GF-D8 (cell line): ENCODE data around the gene PBX1.
A peak's percentile ranks its signal among the peaks of the same experiment; 100 is the strongest.

Experiments used
- DNase-seq: peaks from one replicate; lab custom pipeline; 2025; lab: John Stamatoyannopoulos, UW

Gene PBX1

DNA sequence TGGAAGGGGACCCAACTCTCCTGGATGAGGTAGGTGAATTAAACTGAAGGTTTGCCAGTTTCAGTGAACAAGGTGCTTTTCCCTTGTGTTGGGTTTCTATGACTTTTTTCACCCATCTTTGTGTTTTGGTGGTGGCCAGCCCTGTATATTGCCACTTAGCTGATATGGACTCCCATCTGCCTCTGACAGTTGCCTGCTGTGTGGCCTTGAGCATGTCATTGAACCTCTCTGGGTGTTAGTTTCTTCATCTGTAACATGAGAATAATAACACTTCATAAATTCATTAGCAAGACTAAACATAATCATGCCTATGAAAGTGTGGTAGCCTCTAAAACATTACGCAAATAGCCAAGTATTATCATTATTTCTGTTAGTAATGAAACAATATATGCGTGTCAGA lies 141.7 kb downstream of the PBX1 start:
- no peak for DNase-seq

DNA sequence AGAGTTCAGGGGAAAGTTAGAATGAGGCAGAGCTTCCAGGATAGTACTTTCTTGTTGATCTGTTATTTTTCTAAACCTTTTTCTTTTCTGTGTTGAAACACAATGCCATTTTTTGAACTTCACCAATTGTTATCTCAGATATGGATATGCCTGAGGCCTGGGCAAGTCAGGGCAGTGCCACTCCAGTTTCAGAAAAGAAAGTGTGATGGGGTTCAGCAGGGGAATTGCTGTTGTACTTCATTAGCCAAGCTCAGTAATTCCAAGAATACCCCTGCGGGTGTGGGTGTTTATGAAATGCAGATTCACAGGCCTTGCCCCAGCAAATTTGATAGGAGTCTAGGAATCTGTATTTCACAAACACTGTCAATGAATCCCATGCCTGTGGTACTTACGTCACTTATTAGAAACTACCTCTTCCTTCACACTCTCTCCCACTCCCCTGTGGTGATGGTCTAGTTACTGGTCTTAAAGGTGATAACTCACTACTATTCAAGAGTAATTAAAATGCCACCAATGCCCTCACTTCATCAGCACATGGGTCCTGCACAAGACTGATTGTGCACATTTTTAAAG lies 142.3 kb downstream of the PBX1 start:
- DNase-seq = no peak

DNA sequence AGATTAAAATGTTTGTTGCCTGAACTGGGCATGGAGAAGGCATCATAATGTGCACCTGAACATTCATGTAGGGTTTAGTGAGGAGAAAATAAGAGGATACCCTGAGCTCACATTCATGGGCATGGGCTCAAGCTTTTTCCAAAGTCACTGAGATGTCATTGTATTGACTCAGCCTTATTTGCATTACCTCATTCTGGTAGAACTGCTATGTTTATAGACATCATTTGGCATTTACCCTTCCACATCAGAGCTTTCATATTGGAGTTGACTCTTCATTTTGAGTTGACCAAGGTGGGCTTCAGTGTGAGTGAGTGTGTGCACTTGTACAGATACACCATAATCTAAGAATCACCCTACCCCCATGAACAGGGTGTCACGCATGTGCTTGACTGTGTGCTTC lies 143.2 kb downstream of the PBX1 start:
- DNase-seq = no peak

DNA sequence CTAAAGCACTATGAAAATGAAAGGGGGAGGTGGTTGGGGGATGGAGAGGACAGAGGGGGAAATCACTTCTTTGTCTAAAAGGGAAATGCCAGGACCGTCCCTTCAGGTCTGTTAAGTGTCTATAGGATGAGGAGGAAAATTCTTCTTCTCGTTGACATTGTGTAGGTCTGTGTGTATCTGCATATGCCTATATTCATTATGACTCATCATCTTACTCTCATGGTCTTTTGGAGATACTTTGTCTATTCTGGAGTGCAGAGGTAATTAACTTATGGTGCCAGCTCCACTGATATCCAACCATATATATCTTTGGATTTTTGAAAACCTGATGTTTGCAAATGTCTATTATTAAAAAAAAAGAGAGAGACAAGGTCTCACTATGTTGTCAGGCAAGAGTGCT lies 143.7 kb downstream of the PBX1 start:
- DNase-seq = no peak

DNA sequence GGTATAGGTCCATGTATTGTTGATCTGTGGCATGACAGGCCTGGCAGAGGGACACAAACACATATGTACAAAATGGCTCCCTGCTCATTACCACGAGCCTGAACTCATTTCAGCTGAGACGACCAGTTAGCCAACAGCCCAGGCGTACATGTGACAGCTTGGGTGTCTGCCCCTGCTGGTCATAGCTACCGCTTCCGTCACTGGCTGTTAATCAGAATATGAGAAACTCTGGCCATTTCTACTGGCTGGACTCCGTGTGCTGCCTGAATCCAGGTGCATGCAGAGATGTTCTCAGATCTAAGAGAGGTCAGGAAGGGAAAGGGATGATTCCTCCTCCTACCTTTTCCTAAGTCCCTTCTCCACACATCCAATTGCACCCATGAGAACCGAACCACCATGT lies 144.5 kb downstream of the PBX1 start:
- DNase-seq = no peak

DNA sequence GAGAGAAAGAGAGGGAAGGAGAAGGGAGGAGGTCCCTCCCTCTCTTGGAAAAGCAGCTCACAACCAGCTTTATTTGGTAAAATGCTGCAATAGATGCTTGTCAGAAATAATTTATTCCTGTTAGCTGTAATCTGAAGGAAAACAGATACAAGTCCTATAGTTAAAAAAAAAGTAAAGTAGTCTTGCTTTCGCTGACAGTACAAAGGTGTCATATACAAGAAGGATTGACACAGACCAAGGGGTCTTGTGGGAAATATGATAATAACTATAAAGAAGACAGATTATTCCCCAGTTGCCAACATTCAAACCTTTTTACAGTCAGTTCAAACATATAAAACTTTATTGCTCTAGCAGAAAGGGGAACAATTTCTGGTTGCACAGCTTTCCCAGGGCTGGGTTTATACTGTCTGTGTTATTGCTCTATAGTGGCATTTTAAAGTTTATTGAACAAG lies 145.0 kb downstream of the PBX1 start:
- no peak for DNase-seq

DNA sequence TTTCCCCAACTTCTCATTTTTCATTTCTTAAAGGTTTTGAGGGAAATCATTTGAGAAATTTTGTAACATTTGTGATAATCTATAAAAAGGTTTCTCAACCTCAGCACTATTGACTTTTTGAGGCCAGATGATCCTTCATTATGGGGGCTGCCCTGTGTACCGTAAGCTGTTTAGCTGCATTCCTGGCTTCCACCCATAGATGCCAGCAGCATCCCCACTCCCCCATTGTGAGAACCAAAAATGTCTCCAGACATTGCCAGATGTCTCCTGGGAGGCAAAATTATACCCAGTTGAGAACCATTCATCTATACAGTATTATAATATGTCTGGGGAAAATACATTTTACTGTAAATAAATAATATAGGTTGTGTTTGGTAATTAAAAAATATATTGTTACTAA lies 146.0 kb downstream of the PBX1 start:
- DNase-seq = no peak

DNA sequence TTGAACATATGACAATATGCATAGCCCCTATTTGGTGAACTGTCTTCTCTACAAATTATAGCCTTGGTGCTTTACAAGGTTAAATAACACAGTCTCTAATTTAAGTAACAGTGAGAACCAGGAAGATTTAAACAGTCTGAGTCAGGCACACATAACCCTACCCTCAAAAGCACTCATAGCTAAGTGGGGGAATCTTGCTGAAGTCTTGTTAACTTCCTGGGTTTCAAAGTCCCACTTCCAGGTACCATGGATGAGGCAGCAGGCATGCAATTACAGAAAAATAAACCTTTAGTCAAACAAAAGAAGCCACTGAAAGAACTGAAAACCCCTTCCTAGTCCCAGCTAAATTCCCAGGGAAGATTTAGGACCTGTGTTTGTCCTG lies 147.6 kb downstream of the PBX1 start:
- no peak for DNase-seq

DNA sequence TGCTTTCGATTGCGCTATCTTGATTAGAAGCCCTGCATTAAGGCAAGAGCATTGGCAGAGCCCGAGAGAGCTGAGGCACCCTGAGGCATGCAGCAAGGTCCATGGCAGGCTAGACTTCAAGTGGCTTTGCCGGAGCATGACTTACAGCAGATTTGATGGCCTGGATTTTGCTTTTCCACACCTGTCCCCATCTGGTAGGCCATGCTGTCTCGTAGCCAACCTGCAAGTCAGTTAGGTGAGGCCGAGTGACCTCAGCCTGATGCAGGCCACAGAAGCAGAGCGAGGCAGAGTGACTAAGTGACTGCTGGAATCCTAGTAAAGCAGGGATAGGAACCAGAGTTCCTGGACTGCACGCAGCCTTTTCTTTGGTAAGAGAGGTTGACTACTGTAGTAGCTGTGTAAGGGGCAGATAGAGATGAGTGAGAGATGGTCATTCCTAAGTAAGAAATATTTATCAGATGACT lies 148.9 kb downstream of the PBX1 start:
- no peak for DNase-seq

DNA sequence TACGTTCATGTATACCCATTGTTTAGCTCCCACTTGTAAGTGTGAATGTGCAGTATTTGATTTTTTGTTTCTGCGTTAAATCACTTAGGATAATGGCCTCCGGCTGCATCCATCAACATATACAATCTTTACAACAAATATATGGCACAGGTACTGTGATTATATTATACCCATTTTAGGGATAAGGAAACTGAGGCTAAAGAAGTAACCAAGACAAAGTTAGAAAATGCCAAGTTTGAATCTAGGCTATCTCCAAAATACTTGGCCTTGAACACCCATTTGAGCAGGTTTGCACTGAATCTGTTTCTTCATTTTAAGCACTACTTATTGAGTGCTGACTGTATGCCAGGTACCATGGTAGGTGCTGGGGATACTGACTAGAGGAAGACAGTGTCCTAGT lies 149.6 kb downstream of the PBX1 start:
- DNase-seq = no peak

DNA sequence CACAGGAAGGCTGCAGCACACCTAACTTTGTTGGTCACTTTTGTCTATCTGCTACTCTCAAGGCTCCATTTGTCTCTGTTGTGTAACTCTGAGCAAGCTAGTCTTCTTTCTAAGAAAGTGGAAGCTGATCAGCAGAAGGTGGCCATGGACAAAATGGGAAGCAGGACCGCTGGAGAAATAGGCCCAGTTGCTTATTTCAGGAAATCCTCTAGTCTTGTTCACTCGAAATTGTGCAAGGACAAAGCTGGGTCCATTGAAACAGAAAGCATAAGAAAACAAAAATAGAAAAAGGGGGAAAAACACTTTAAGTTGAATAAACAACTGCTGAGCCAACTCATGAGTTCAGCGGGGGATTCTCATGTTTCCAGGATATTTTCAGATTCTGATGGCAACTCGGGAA lies 150.1 kb downstream of the PBX1 start:
- no peak for DNase-seq

DNA sequence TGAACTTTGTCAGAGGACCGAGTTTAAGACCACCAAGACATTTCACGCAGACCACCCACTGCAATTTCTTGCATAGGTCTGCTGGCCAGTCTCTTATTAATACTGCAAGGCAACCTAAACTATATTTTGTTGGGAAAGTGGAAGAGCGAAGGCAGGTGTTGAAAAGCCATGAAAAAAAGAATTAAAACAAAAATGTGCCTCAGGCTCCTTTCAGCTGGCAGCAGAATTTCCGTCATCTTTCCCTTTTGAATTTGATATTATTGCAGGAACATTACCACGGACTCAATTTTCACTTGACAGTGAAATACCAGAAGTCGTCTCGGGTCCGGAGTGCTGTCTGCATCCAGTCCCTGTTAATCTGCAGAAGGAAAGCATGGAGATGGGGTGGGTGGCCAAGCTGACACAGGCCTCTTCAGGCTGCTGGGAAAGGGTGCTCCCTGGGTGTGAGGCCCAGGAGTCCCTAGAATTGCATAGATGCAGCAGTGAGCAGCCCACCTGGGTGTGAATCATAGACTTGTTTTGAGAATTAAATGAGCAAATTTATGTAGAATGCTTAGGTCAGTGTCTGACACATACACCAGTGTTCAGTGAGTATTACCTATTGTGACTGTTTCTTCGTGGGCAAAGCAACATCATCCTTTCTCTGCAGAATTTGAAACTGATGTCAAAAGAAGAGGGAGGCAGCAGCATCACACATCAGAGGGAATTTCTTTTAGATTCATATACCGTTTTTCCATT lies 150.7 kb downstream of the PBX1 start:
- DNase-seq = no peak

DNA sequence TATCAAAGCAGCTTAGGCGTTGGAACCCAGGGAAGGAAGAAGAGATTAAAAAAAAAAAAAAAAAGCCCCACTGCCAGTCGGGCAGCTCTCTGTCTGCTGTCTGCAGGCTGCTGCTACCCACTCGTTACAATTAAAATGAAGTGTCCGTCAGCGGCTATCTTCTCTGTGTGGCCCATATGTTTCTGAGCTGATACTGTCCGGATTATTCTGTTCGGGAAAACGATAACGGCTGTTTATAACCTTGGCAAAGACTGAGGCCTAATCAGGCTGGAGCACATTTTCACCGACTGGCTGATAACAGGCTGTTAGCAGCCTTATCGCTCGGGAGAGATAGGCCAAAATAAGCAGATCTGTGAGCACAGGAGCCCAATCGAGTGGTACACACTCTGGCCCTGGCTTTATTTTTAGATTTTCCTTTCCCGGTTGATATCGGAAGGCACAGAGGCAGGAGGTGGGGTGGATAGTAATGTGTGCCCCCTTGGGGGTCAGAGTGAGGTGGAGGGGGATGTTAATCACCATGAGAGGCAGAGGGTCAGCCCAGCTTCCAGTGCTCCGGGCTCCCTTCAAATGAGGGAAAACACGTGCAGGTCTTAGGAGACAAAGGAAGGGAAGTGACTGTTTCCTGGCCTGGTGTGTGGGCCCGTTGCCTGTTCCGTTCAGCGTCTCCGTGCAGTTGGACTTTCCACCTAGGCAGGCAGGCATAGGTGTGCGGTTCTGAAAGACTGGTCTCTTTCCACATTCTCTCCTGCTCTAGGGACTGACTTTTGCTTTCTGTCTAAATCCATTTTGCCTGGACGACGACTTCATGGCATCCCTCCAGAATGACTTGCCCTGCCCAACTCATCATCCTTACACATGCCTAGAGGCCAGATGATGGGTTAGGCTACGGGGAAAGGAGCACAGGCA lies 153.4 kb downstream of the PBX1 start:
- no peak for DNase-seq

DNA sequence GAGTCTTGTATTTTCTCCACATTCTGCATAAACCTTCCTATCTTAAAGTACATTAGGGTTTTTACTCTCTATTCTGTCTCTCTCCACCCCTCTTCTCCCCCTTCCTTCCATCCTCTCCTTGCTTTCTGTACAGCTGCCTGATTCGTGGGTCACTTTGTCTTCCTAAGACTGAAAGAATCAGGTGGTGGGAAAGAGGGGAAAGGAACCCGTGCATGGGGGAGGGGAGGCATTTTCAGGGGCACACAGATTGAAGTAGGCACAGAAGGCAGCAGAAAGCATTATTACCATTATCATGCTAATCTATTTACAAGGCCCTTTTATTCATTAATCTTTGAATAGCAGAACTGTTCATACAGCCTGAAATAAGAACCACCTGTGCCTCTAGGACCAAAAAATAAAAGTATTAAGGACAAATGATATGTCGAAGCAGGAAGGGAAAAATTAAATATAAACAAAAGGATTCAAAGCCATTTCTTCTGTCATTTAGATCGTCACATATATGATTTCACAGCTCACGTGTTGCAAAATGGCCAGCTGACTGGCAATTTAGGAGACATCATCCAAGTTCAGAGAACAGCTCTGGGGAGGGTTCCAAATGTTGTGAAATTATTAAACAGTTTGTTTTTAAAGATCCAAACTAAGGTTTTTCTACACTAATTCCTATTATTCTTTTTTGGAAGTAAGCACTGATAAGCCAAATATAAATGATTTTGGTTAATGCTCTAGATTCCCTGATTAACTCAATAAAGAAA lies 154.6 kb downstream of the PBX1 start:
- DNase-seq = no peak

DNA sequence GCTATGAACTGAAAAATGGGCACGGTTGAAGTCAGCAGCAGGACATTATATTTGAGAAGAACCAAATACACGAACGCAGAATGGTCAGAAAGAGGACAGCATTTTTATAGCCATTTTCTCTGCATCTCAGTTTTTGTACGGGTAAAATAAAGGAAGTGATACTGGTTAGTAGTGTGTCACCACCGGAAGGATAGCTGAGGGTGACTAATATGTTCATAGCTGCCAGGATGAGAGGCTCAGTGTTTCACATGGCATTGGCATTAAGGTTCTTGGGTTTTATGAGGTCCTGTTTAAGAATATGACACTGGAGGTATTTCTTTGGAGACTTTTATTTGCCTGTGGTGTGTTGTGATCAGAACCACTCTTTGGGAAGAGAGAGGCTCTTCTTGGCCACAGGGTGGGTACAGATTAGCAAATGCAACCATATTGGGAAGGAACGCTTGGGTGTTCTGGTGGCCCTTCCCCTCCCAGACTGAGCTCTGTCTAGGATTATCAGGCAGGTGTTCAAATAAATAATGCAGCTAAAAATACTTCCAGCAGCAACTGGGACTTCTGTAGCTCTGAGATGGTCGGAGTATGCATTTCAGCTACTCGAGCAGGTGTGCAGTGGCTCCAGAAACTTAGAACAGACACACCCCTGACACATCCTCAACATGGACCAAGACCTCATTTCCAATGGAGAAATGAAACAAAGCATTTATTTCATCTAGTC lies 158.2 kb downstream of the PBX1 start:
- no peak for DNase-seq

DNA sequence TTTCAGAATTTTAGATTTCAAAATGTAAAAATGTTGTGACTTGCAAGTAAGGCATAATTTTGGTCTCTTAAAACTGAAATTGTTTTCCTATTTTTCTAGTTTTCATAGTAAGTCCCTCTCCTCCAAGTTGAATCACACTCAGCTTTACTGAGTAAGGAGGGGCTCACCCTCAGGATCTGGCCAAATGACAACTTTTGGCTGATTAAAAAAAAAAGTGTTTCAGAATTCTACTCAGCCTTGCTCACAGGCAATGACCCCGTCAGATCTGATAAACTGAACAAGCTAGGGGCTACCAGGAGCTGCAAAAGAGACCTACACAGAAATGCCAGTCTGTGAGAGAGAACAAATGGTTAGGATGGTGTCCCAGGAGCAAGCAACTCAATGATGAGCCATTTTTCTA lies 159.8 kb downstream of the PBX1 start:
- no peak for DNase-seq

DNA sequence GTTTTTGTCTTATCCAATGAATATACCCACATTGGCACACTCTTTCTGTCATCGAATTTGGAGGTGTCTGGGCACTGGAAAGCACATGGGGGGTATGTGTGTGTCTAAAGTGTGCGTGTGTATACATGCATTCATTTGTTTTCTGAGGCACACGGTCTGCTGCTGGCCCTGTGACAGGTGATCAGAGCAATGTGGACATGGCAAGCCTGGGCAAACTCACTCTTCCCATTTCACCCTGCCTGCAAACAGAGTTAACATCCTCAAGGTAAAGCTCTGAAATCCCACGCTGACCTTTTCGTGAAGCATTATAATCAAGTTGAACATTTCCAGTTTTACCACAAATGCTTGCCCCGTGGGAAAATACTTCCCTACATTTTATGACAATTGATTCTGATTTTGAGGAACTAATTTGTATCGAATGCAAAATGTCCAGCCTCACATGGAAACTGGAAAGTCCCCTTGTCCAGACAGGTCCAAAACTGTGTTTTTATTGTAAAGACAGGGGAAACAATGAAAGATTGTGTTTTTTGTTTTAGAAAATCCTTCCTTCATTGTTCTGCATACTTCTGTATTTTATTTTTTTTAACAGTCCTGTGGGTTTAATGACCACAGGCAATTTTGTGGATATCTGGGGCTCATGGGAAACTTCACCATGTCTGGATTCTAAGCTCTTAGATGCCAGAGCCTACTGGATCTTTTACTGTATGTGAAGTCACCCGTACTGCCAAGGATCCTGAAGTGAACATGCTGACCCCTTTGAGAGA lies 160.9 kb downstream of the PBX1 start:
- DNase-seq = no peak

DNA sequence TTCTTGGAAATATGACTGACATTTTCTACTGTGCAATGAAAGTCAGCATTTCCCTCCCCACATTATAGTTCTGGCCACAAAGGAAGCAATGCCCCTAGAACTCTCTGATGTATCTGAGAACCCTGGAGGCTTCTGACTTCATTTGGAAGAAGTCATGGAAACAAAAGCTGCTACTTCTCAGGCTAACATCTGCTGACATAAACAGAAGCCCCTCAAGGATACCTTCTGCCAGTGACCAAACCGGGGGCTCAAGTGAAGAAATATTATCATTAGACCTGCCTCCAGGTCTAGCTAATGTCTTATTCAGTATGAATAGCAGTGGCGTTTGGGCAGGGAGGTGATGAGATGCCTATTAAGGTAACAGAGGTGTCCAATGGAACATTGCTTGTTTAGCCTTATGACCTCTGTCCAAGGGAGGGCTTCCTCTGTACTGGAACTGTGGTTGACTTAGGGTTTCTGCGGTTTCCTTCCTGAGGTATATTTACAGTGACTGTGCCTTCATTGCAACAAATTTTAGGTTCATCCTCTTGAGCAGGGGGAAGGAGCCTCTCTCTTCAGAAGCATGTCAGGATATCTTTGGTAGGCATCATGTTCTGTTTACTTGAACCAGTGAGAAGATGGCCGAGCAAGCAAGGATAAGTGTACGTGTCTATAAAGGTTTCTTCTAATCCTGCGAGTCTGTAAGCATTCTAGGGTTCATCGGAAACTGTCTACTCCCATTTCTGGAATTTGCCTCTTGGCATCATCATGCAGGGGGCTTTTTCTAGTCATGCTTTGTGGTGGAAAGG lies 161.7 kb downstream of the PBX1 start:
- peak; percentile 62 for DNase-seq

DNA sequence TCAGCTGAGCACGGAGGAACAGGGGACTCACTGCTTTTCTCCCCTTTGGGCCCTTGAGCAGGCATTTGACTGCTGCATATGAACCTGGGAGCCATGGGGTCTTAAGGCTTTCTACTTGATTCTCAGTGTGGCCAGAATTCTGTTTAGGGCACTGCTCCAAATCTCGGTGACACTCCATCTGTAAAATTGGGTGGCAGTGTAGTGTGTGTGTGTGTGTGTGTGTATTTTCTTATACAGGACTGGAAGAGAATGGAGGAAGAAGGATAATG lies 162.2 kb downstream of the PBX1 start:
- no peak for DNase-seq

DNA sequence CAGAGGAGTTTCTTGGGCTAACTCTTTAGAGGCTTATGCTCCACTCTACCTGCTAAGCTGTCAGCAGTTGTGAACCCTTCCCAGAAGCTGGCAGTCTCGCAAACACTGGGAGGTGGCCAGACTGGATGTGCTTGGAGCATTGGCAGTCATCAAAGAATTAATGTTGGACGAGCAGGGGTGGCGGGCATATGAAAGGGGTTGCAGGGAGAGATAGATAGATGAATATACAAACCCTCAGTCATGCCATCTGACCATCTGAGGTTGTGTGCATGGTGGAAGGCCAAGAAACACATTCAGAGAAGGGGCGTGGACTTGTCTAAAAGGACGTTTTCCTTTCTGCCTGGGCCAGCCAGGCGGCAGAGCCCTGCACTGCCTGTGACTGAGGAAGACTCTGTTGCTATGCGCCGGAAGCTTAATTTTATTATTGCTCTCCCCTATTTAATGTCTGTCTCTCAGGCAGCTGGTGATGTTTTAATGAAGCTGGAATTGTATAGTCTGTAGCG lies 164.4 kb downstream of the PBX1 start:
- DNase-seq = no peak
